Heart right ventricle (tissue), 16 donors: ENCODE measurements around the gene KIAA1328. TPM values are rescaled to one million over a fixed set of nuclear protein-coding genes. Genes with fewer than 3 reads are reported as not detected.
"Not testable (repeated sequence)": the region's sequence is repeated elsewhere in the genome, so short reads cannot be mapped to it uniquely, and the experiment has no call there.

Experiments
- ATAC-seq, 8 donors: fragments of 200-7000 bp; cut with Tn5 transposase; one replicate each; pipeline ENCODE4 v1.9.1; 2020; ENCODE audit warnings: mild to moderate bottlenecking in 8 of 8, moderate library complexity in 8 of 8, moderate number of reproducible peaks in 1 of 8
- DNase-seq, 2 donors: peaks; one replicate each; pipeline ENCODE4 v3.0.0-alpha.2; 2020
- H3K27ac ChIP-seq, 10 donors: fragments of 200-600 bp; sonication (generic) in 2 of 10; one replicate each; pipeline versions ENCODE4 v1.5.0 to v1.8.0; 2020 to 2022; ENCODE audit warnings: mild to moderate bottlenecking in 3 of 10
- H3K27me3 ChIP-seq, 7 donors: fragments of 200-600 bp; one replicate each; pipeline ENCODE4 v1.8.0; 2021 to 2022; ENCODE audit warnings: mild to moderate bottlenecking in 2 of 7
- H3K36me3 ChIP-seq, 9 donors: fragments of 200-600 bp; sonication (generic) in 1 of 9; one replicate each; pipeline versions ENCODE4 v1.5.0 to v1.8.0; 2020 to 2022; ENCODE audit warnings: mild to moderate bottlenecking in 2 of 9
- H3K4me1 ChIP-seq, 9 donors: fragments of 200-600 bp; sonication (generic) in 1 of 9; one replicate each; pipeline versions ENCODE4 v1.5.0 to v1.8.0; 2020 to 2022; ENCODE audit warnings: mild to moderate bottlenecking in 4 of 9
- H3K4me3 ChIP-seq, 10 donors: fragments of 200-600 bp; sonication (generic) in 2 of 10; one replicate each; pipeline versions ENCODE4 v1.5.0 to v1.8.0; 2020 to 2022; ENCODE audit warnings: mild to moderate bottlenecking in 7 of 10, moderate library complexity in 2 of 10
- H3K9me3 ChIP-seq, 11 donors: fragments of 200-600 bp in 10 of 11; sonication (generic) in 2 of 11; one replicate each; pipeline versions ENCODE4 v1.5.0 to v1.8.0; 2013 to 2022; ENCODE audit warnings: mild to moderate bottlenecking in 2 of 11, control low read depth in 1 of 11, moderate library complexity in 1 of 11
- WGBS, 2 donors: extraction: QIAGEN DNeasy Blood & Tissue Kit; methylation state at CpG; one replicate each; pipeline ENCODE4 v1.1.7; 2013; ENCODE audit warnings: inconsistent platforms in 1 of 2; 5-methylcytosine and 5-hydroxymethylcytosine counted together
- intact Hi-C, 10 donors: fragments of 100-400 bp; cut with DNase I; formaldehyde crosslinking; loops; one replicate each; pipeline versions ENCODE4 v1.11.1 to v1.14.2; 2022
- polyA plus RNA-seq, 2 donors: library from polyadenylated mRNA; stranded (reverse); fragments of 200-250 nt; gene quantifications; one replicate each; pipeline ENCODE4 v1.2.3, GENCODE V29; 2013
- total RNA-seq, 10 donors: library from RNA; stranded (reverse); fragmentation: NEBNext Ultra II Directional in 3 of 10; extraction: Animal tissue kit (Norgen Biotek cat#: 25700) in 3 of 10; gene quantifications; one replicate each; pipeline versions ENCODE4 v1.2.1 to v1.2.4, GENCODE V29; 2021 to 2023
- TF ChIP-seq, protein P1 (sequence below), 9 donors: fragments of 200-600 bp; sonication (generic) in 2 of 9; IDR thresholded peaks; one replicate each; pipeline versions ENCODE4 v1.5.0 to v1.8.0; 2021 to 2022; ENCODE audit warnings: antibody characterized with exemption in 9 of 9, mild to moderate bottlenecking in 5 of 9, moderate library complexity in 1 of 9
- donor health status: Arrhythmogenic right ventricular cardiomyopathy.
- donor health status: ischemic (EF 13 %, LVEDD 7.1; RV severe dilation, severe dysfunction).
- donor health status: healthy with polysubstance abuse.
- donor health status: DM: no; HTN: yes; CAD: no.
- donor health status: DM: no; HTN: no; CAD: no.
- donor health status: ischemic (EF 25% LVEDD 6.9; RV normal size, moderate dysfunction).
- donor health status: ischemic (EF 25% LVEDD 5.7; RV mildly dilated, moderate dysfunction).
- donor health status: healthy.
- donor health status: DM: yes; HTN: yes; CAD: no.
- donor health status: Ischemic cardiomyopathy.
- donor health status: ischemic (EF 35%, LVEDD 5.7; RV mildly dilated, moderate dysfunction).
- donor health status: nonischemic (EF 11% LVEDD 7.7; RV severe dilation, severe dysfunction).
- donor health status: DM: yes; HTN: yes; CAD: no.
- donor health status: PGD.
- donor health status: ischemic (EF 29% LVEDD 5.4; RV normal size, mild dysfunction).
- donor health status: nonischemic (EF 23%, LVEDD 6.1; RV moderate dilation, normal function).

The KIAA1328 gene
- total and polyA plus RNA-seq, 12 donors = 1.9 to 6.3 (median 5.1) TPM

GRCh38 chr18:37163119-37163518 is 334.2 kb downstream of the KIAA1328 start:
- Histone ChIP-seq H3K27me3 (no peaks in the 10 kb centered on the region), H3K9me3 (no peaks in the 10 kb centered on the region), H3K4me3 (no peak overlapping the region), H3K36me3 (peaks cover 0 to 6% (median 0%) of the 10 kb centered on the region in 9 donors), H3K4me1 (no peaks in the 10 kb centered on the region), H3K27ac (no peak overlapping the region)
- TF ChIP-seq, protein P1, sequence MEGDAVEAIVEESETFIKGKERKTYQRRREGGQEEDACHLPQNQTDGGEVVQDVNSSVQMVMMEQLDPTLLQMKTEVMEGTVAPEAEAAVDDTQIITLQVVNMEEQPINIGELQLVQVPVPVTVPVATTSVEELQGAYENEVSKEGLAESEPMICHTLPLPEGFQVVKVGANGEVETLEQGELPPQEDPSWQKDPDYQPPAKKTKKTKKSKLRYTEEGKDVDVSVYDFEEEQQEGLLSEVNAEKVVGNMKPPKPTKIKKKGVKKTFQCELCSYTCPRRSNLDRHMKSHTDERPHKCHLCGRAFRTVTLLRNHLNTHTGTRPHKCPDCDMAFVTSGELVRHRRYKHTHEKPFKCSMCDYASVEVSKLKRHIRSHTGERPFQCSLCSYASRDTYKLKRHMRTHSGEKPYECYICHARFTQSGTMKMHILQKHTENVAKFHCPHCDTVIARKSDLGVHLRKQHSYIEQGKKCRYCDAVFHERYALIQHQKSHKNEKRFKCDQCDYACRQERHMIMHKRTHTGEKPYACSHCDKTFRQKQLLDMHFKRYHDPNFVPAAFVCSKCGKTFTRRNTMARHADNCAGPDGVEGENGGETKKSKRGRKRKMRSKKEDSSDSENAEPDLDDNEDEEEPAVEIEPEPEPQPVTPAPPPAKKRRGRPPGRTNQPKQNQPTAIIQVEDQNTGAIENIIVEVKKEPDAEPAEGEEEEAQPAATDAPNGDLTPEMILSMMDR (IDR thresholded peaks at IDR 0.05) = no peak
- ATAC-seq (no peak), DNase-seq (no peak)
- WGBS, 2 donors = 89 to 91% methylated on average over 4 of the region's 4 CpGs
- intact Hi-C loops = no loop called here

DNA sequence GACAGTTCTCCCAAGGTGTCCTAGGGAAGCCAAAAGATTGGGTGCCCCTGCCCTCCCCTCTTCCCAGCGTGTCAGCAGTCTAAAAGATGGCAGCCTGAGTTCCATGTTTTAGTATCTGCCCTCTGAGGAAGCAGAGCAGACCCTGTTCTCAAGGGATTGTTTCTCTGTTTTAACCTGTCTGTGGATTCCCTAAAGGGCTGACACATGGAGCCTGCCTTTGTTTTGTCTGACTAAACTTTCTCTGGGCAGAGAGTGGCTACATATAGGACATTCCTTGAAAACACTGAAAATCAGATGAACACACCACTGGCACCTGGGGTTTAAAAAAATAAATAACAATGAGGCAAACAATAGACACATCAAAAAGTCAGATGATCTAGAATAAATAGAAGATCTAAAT is 337.6 kb downstream of the KIAA1328 start:
- WGBS, 2 donors = 97 to 100% methylated on average over 1 of the region's 1 CpG
- TF ChIP-seq, protein P1 (IDR thresholded peaks at IDR 0.05) = no peak
- Histone ChIP-seq H3K36me3 (peaks cover 0 to 6% (median 0%) of the 10 kb centered on the region in 9 donors), H3K4me1 (no peaks in the 10 kb centered on the region), H3K27me3 (no peaks in the 10 kb centered on the region), H3K27ac (no peak overlapping the region), H3K4me3 (no peak overlapping the region), H3K9me3 (no peaks in the 10 kb centered on the region)
- DNase-seq = no peak
- intact Hi-C loops = no loop called here
- ATAC-seq = no peak

GRCh38 chr18:37166966-37167365 is 338.0 kb downstream of the KIAA1328 start:
- H3K27ac ChIP-seq, intact Hi-C loops, ATAC-seq, DNase-seq, H3K36me3 ChIP-seq, H3K4me3 ChIP-seq, H3K9me3 ChIP-seq, H3K27me3 ChIP-seq, H3K4me1 ChIP-seq: not testable (repeated sequence)
- 87 to 94% methylated on average over 6 of the region's 6 CpGs for WGBS, 2 donors

DNA sequence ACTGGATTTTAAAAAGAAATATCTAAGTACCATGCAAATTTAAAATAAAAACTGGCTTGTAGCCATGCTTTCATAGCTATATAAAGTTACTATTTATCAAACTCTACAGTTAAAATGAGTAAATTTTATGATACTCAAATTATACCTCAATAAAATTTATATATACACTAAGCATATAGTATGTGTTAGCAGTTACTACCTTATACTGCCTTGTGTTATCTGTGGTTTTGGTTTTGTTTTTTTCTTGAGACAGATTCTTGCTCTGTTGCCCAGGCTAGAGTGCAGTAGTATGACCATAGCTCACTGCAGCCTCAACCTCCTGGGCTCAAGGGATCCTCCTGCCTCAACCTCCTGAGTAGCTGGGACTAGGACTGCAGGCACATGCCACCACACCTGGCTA is 342.1 kb downstream of the KIAA1328 start:
- intact Hi-C loops = no loop called here
- Histone ChIP-seq H3K9me3 (no peaks in the 10 kb centered on the region), H3K27me3 (no peaks in the 10 kb centered on the region), H3K36me3 (peaks cover 0 to 18% (median 0%) of the 10 kb centered on the region in 9 donors), H3K4me3 (no peak overlapping the region), H3K27ac (no peak overlapping the region), H3K4me1 (no peaks in the 10 kb centered on the region)
- ATAC-seq = no peak
- DNase-seq = no peak
- TF ChIP-seq, protein P1 (IDR thresholded peaks at IDR 0.05) = no peak

DNA sequence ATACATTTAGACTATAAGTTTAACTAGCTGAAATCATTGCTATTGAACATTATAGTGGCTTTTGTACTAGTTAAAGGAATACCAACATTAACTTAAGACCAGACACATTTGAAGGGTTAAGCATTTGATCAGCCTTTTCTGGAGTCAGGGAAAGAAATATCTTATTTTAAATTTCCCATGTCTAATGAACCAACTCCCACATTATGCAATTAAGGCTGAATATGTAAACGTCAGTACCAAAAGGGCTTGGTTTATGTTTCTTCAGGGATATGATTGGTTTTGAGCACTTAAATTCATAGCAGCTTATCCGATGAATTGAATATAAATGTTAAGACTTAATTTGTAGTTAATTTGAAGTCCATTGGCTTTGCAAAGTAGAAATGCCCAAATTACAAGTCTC is 344.5 kb downstream of the KIAA1328 start:
- Histone ChIP-seq H3K27me3 (no peaks in the 10 kb centered on the region), H3K27ac (no peak overlapping the region), H3K4me1 (no peaks in the 10 kb centered on the region), H3K4me3 (no peak overlapping the region), H3K9me3 (no peaks in the 10 kb centered on the region), H3K36me3 (peaks cover 0 to 18% (median 0%) of the 10 kb centered on the region in 9 donors)
- DNase-seq = no peak
- WGBS, 2 donors = 96% methylated on average over 2 of the region's 2 CpGs
- no peak for ATAC-seq
- TF ChIP-seq, protein P1 (IDR thresholded peaks at IDR 0.05) = no peak
- intact Hi-C loops = no loop called here
